Esophagus (tissue), 2 donors: ENCODE data around the gene GREB1. TPM values are rescaled to one million over a fixed set of nuclear protein-coding genes. Genes with fewer than 3 reads are reported as not detected.

Source experiments
- H3K27ac ChIP-seq, 2 donors: one replicate each; pipeline ENCODE4 v1.5.1; 2013; ENCODE audit warnings: low read depth in 2 of 2, mild to moderate bottlenecking in 2 of 2, inconsistent platforms in 1 of 2, low read length in 1 of 2, moderate library complexity in 1 of 2
- H3K27me3 ChIP-seq, 2 donors: one replicate each; pipeline ENCODE4 v1.6.1; 2013; ENCODE audit warnings: low read length in 2 of 2, control low read depth in 1 of 2, mild to moderate bottlenecking in 1 of 2; ENCODE audit not compliant: insufficient read depth in 2 of 2, control insufficient read depth in 1 of 2
- H3K36me3 ChIP-seq, 2 donors: one replicate each; pipeline ENCODE4 v1.6.1; 2013; ENCODE audit warnings: low read length in 1 of 2; ENCODE audit not compliant: control insufficient read depth in 2 of 2, insufficient read depth in 2 of 2
- H3K4me1 ChIP-seq, 2 donors: one replicate each; pipeline ENCODE4 v1.6.1; 2013; ENCODE audit warnings: low read length in 1 of 2; ENCODE audit not compliant: control insufficient read depth in 2 of 2, insufficient read depth in 2 of 2
- H3K4me3 ChIP-seq, 2 donors: one replicate each; pipeline ENCODE4 v1.5.1; 2013; ENCODE audit warnings: low read length in 2 of 2, mild to moderate bottlenecking in 2 of 2, low read depth in 1 of 2, moderate library complexity in 1 of 2
- H3K9me3 ChIP-seq, 2 donors: one replicate each; pipeline ENCODE4 v1.6.1; 2013; ENCODE audit warnings: mild to moderate bottlenecking in 2 of 2, low read depth in 1 of 2, low read length in 1 of 2, moderate library complexity in 1 of 2; ENCODE audit not compliant: control insufficient read depth in 2 of 2, insufficient read depth in 1 of 2
- WGBS, 2 donors: extraction: QIAGEN DNeasy Blood & Tissue Kit; methylation state at CpG; one replicate each; pipeline ENCODE4 v1.1.7; 2013; 5-methylcytosine and 5-hydroxymethylcytosine counted together
- polyA plus RNA-seq, 2 donors: library from polyadenylated mRNA; stranded (reverse); fragments of 200-250 nt; gene quantifications; one replicate each; pipeline ENCODE4 v1.2.3, GENCODE V29; 2013
- donor health status: healthy with polysubstance abuse.
- donor health status: Bipolar disorder and iron deficiency.

GREB1 gene
- polyA plus RNA-seq, 2 donors: 0.15 to 0.16 TPM

- Histone ChIP-seq H3K36me3 (no peaks in the 10 kb centered on the region), H3K4me1 (peaks cover 0 to 2% of the 10 kb centered on the region in 2 donors), H3K9me3 (no peaks in the 10 kb centered on the region), H3K27ac (peak overlapping the region in 1 of 2 donors; percentile 7), H3K27me3 (no peaks in the 10 kb centered on the region), H3K4me3 (no peak overlapping the region)
- WGBS, 2 donors: 51 to 56% methylated on average over 14 of the region's 14 CpGs
Observed at GRCh38 chr2:11583840-11584524, 50.1 kb downstream of the GREB1 start.

- Histone ChIP-seq H3K36me3 (no peaks in the 10 kb centered on the region), H3K27me3 (no peaks in the 10 kb centered on the region), H3K4me3 (no peak overlapping the region), H3K4me1 (peaks cover 0 to 2% of the 10 kb centered on the region in 2 donors), H3K9me3 (no peaks in the 10 kb centered on the region), H3K27ac (no peak overlapping the region)
- WGBS, 2 donors: 80% methylated on average over 18 of the region's 18 CpGs
Observed at GRCh38 chr2:11584525-11585056, 50.7 kb downstream of the GREB1 start.

- Histone ChIP-seq H3K27me3 (no peaks in the 10 kb centered on the region), H3K36me3 (no peaks in the 10 kb centered on the region), H3K4me3 (no peak overlapping the region), H3K9me3 (no peaks in the 10 kb centered on the region), H3K27ac (no peak overlapping the region), H3K4me1 (peaks cover 0 to 2% of the 10 kb centered on the region in 2 donors)
- WGBS, 2 donors: 92 to 94% methylated on average over 7 of the region's 7 CpGs
Observed at GRCh38 chr2:11585071-11585470, 51.2 kb downstream of the GREB1 start.

- H3K4me1 ChIP-seq: no peaks in the 10 kb centered on the region
- no peak overlapping the region for H3K4me3 ChIP-seq
- H3K9me3 ChIP-seq: no peaks in the 10 kb centered on the region
- no peaks in the 10 kb centered on the region for H3K36me3 ChIP-seq
- 86 to 93% methylated on average over 21 of the region's 21 CpGs for WGBS, 2 donors
- H3K27ac ChIP-seq: no peak overlapping the region
- no peaks in the 10 kb centered on the region for H3K27me3 ChIP-seq
Observed at GRCh38 chr2:11588228-11589110, 54.6 kb downstream of the GREB1 start.

- no peaks in the 10 kb centered on the region for H3K27me3 ChIP-seq
- no peaks in the 10 kb centered on the region for H3K36me3 ChIP-seq
- no peak overlapping the region for H3K27ac ChIP-seq
- no peaks in the 10 kb centered on the region for H3K4me1 ChIP-seq
- H3K9me3 ChIP-seq: no peaks in the 10 kb centered on the region
- 88 to 89% methylated on average over 12 of the region's 12 CpGs for WGBS, 2 donors
- no peak overlapping the region for H3K4me3 ChIP-seq
Observed at GRCh38 chr2:11589316-11589940, 55.6 kb downstream of the GREB1 start.

- H3K36me3 ChIP-seq: no peaks in the 10 kb centered on the region
- H3K4me1 ChIP-seq: no peaks in the 10 kb centered on the region
- 96 to 97% methylated on average over 9 of the region's 9 CpGs for WGBS, 2 donors
- H3K9me3 ChIP-seq: no peaks in the 10 kb centered on the region
- no peak overlapping the region for H3K27ac ChIP-seq
- no peak overlapping the region for H3K4me3 ChIP-seq
- H3K27me3 ChIP-seq: no peaks in the 10 kb centered on the region
Observed at GRCh38 chr2:11590193-11590592, 56.3 kb downstream of the GREB1 start.

- Histone ChIP-seq H3K36me3 (no peaks in the 10 kb centered on the region), H3K4me3 (no peak overlapping the region), H3K27ac (no peak overlapping the region), H3K27me3 (no peaks in the 10 kb centered on the region), H3K9me3 (no peaks in the 10 kb centered on the region), H3K4me1 (no peaks in the 10 kb centered on the region)
- WGBS, 2 donors: 90 to 94% methylated on average over 8 of the region's 8 CpGs
Observed at GRCh38 chr2:11591091-11591490, 57.2 kb downstream of the GREB1 start.

- Histone ChIP-seq H3K4me1 (no peaks in the 10 kb centered on the region), H3K4me3 (no peak overlapping the region), H3K36me3 (no peaks in the 10 kb centered on the region), H3K27ac (no peak overlapping the region), H3K27me3 (no peaks in the 10 kb centered on the region), H3K9me3 (no peaks in the 10 kb centered on the region)
- 90 to 93% methylated on average over 53 of the region's 53 CpGs for WGBS, 2 donors
Observed at GRCh38 chr2:11592671-11593574, 59.1 kb downstream of the GREB1 start.

- Histone ChIP-seq H3K27me3 (no peaks in the 10 kb centered on the region), H3K36me3 (no peaks in the 10 kb centered on the region), H3K9me3 (no peaks in the 10 kb centered on the region), H3K4me3 (no peak overlapping the region), H3K4me1 (peaks cover 0 to 2% of the 10 kb centered on the region in 2 donors), H3K27ac (no peak overlapping the region)
- 94% methylated on average over 10 of the region's 10 CpGs for WGBS, 2 donors
Observed at GRCh38 chr2:11596801-11597200, 63.0 kb downstream of the GREB1 start.
